GM08714 (cell line): ENCODE results near the gene WHRN.

Source experiments
- H3K4me3 ChIP-seq: fragments of 200-500 bp; sonication (Bioruptor generic); 2 replicates; pipeline ENCODE4 v1.5.1; 2014; ENCODE audit warnings: mild to moderate bottlenecking, low read length, inconsistent platforms
- ZNF274 ChIP-seq: IDR thresholded peaks from 2 replicates; pipeline ENCODE4 v1.6.1; 2012; ENCODE audit warnings: mild to moderate bottlenecking, low read depth, low read length

Gene WHRN

DNA sequence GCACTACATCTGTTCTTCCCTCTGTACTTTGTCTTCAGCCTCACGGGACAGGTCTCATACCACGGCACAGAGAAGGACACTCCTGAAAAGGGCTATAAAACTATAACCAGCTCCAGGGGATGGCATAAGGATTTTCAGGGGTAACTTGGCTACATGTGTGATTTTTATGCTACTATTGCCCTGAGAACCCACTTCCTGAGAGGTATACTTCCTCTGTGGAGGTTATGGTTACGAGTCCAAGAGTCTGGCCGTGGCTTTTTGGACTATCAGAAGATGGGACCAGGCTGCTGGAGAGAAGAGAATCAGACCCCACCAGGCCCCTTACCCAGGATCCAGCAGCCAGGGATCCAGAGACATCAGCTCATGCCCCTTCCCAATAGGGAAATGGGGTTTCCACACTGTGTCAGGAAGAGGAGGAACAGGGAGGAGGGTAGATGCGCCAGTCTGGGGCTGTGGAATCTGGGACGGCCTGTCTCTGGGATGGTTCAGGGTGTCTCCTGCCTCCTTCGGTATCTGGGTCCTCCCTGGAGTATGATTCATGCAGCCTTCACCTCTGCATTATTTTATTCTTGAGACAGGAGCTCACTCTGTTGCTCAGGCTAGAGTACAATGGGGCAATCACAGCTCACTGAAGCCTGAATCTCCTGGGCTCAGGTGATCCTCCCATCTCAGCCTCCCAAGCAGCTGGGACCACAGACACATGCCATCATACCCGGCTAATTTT lies 29.7 kb downstream of the WHRN start:
- H3K4me3 ChIP-seq = no peak overlapping the region
- TF ChIP-seq ZNF274 = no peak

DNA sequence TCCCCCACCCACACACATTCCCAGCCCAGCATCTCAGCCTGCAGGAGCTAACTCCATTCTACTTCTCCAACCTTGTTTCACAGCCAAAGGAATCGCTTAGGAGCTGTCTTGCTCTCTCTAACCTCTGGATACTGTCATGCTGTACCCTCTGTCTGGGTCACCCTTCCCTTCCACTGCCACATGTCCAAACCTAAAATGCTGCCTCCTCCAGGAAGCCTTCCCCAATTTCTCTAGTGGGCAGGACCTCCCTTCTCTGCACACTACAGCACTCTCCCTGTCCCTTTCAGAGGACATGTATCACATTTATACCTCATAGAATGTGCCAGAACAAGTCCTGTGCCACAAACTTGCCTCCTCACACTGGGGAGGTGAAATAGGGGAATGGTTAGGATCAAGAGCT lies 30.8 kb downstream of the WHRN start:
- no peak for TF ChIP-seq ZNF274
- H3K4me3 ChIP-seq = no peak overlapping the region

DNA sequence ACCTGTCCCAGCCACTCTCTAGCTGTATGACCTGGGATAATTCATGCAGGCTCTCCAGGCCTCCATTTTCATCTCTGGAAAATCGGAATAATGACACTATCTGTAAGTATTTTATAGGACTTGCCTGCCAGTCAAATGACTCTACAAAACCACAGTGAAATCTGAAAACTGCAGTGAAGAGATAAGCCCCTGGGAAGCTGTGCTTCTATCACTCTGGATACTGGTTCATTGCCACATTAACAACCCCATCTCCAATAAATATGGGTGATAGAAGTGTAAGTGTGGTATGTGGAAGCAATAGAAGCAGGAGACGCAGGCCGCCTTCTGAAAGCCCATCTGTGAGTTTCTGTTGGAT lies 31.8 kb downstream of the WHRN start:
- no peak overlapping the region for H3K4me3 ChIP-seq

DNA sequence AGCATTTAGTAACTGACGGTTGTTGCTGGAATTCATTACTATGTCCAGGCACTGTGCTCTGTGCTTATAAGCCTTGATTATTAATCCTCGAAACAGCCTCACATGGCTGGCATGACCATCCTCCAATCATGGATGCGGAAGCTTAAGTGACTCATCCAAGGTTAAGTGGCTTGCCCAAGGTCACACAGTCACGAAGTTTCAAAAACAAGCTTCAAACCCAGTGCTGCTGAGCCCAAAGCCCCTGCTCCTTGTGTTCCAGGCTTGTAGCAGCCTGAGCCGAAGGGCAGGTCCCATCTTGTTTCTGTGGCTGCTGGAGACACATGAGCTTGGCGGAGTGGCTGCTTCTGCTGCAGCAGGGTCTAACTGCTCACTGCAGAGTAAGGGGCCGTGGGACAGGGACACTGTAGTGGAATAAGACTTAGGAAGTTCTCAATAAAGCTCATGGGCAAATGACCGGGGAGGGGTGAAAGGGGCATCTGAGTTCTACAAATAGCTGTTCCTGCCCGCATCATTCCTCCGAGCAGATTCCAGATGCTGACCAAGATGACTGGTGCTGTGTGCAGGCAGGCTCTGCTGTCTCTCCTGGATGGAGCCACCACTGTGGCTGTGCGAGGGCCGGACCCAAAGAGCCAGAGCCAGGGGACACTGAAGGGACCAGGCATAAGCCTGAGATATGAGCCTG lies 32.4 kb downstream of the WHRN start:
- no peak overlapping the region for H3K4me3 ChIP-seq
- TF ChIP-seq ZNF274 = no peak

More for the DNA sequence above, 31.8 kb downstream of the WHRN start:
- TF ChIP-seq ZNF274 = no peak

DNA sequence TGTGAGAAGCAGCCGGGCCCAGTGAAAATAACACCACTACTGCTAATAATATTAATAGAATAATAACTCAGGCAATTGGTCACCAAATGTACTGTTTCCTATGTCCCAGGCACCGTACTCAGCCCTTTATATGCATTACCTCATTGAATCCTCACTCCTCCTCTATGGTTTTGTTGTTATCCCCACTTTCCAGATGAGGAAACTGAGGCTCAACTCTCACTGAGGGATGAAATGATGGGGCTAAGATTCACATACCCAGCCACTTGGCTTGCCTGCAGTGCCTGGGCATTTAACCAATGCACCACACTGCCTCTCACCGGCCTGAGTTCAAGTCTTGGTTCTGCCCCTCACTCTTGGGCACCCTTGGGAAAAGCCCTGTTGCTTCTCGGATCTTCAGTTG lies 34.1 kb downstream of the WHRN start:
- TF ChIP-seq ZNF274 = no peak

DNA sequence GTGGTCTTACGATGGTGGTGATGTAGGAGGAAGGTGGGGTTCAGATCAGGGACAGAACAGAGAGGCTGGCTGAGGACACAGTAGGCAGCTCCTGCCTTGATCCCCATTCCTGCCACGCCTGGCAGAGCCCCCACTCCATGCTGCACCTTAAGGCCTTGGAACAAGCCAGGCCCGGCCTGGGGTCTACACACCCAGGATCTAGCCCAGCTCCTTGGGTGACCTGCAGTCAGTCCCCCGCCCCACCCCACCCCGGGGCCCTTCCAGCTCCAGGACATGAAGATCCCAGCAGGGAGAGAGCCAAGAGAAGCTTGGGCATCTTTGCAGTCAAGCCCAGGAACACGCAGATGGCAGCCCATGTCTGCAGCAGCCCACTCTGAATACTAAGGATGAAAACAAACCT lies 34.7 kb downstream of the WHRN start:
- no peak for TF ChIP-seq ZNF274
- H3K4me3 ChIP-seq = no peak overlapping the region

More for the DNA sequence above, 34.1 kb downstream of the WHRN start:
- no peak overlapping the region for H3K4me3 ChIP-seq

DNA sequence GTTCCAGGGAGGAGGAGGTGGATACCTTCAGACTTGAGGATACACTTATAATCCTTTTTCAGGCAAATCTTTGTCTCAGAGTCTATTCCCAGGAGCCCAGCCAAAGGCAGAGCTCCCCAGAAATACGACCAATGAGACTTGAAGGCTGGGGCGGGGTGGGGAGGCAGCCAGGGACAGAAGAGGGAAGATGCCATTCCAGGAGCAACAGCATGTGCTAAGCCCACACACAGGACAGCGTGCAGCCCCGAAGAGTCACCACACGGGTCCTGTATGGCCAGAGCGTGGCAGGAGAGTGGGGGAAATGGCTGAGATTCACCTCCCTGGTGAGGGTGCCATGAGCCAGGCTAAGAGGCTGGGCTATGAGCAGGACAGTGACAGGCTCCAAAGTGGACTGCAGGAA lies 35.2 kb downstream of the WHRN start:
- H3K4me3 ChIP-seq = no peak overlapping the region
- no peak for TF ChIP-seq ZNF274

DNA sequence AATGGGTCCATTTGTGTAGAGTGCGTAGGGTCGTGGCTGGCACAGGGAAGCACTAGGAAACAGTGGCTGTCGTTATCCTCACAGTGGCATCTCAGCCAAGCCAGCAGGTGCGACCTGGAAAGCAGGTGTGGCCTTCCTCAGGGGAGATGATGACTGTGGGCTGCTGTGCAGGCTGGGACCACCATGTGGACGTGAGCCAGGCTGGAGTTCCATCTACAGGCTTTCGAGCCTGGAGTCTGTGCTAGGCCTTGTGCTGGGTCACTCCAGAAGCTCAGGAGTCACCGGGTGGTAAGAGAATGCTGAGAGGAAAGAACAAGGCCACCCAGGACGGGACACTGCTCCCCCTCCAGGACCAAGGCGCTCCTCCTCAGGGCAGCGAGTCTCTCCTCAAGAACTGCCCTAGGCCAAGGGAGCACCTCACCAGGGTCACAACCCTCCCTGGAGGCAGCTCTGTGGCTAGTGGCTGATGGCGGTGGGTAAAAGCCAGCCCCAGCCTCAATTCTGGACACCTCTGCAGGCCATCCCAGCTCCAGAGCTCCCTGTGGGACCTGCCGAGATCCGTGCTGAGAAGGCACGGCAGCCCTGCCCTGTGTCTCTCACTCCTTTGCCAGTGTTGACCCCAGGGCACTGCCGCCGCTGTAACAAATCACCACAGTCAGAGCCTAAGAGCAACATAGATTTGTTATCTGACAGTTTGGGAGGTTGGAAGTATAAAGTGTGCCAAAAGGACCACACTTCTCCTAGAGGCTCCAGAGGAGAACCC lies 36.0 kb downstream of the WHRN start:
- H3K4me3 ChIP-seq = no peak overlapping the region
- no peak for TF ChIP-seq ZNF274

DNA sequence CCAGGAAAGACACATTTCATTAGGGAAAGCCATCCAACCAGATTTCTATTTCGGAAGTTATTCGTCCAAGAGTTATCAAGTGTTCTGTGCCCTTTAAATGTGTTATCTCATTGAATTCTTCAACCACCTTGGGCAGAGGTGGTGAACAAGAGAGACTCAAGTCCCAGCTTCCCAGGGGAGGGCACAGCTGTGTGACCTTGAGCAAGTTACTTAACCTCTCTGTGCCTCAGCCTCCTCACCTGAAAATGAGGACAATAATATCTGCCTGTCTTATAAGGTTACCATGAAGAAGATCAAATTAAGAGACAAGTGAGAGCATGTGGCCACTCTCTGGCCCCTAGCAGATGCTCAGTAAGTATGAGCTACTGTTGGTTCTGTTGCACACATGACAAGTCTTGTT lies 37.4 kb downstream of the WHRN start:
- TF ChIP-seq ZNF274 = no peak
- H3K4me3 ChIP-seq = no peak overlapping the region

DNA sequence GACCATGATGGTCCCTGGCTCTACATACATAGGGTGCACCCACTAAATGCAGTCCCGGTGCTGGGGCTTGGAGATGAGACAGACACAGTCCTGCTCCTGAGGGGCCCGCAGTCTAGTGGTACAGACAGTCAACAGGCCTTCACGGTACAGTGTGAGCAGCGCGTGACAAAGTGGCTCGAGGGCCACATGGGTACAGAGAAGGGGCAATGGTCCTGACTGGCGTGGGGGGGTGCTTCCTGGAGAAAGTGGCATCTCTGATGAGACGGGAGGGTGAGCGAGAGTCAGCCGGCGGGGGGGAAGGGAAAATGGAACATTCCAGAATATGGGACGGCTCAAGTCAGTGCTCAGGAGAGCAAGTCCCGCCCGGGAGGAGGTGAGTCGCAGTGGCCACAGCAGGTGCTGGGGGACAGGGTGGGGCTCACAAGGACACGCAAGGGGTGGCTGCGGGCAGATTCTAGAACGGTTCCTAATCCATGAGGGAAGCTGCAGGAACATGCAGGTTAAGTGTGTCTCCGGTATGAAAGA lies 38.0 kb downstream of the WHRN start:
- TF ChIP-seq ZNF274 = no peak
- H3K4me3 ChIP-seq = no peak overlapping the region

DNA sequence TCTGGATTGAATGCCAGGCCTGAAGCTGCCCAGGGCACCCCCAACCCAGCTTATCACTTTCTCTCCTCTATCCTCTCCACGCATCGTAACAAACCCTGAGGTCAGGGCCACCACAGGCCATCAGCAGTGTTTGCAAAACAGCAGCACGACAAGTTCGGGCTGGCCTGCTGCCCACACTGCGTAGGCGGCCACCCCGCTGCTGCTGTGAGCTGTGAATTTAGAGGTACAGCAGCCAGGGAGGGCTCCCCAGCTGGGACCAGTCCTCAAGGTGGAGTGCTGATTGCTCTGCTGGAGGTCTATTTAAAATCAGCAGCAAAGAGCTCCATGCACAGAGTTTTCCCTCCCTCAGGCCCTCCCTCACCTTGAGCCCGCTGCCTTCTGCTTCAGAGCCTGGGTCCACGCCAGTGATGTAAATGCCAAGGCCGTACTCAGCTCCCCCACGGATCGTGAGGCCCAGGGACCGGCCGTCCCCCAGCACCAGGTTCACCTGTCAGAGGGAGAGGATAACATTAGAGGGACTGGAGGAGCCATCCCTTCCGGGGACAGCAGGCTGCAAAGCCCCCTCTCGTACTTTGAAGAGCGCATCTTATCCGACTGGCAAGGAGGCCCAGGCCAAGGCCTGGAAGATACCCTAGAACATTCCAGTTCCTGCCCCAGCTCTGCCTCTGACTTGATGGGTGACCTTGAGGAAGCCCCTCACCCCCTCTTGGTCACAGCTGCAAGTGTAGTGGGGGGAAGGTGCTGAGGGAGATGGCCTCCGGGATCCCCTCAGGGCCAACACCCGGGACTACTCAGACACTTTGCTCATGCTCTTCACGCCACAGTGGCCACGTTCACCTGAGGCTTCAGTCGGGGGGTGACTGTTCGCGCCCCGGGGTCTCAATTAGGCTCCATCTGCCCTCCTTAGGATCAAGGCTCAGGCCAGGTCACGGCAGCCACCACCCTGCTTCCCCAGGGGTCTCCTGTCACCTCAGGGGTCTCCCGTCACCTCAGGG lies 39.1 kb downstream of the WHRN start:
- TF ChIP-seq ZNF274 = no peak
- no peak overlapping the region for H3K4me3 ChIP-seq

DNA sequence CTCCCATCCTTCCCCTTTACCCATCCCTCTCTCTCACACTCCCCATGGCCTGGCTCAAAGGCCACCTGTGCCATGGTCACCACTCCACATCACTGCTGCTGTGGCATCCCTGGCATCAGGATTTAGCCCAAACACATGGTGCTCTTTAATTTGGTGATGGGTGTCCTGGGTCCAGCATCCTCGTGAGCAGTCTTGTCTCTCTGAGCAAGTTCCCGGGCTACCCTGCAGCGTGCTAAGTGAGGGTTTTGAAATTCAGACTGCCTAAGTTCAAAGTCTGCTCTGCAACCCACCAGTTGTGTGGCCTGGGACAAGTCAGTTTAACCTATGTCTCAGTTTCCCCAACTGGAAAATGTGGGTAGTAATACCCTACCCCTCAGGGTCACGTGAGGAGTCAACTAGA lies 39.9 kb downstream of the WHRN start:
- H3K4me3 ChIP-seq = no peak overlapping the region
- TF ChIP-seq ZNF274 = no peak

DNA sequence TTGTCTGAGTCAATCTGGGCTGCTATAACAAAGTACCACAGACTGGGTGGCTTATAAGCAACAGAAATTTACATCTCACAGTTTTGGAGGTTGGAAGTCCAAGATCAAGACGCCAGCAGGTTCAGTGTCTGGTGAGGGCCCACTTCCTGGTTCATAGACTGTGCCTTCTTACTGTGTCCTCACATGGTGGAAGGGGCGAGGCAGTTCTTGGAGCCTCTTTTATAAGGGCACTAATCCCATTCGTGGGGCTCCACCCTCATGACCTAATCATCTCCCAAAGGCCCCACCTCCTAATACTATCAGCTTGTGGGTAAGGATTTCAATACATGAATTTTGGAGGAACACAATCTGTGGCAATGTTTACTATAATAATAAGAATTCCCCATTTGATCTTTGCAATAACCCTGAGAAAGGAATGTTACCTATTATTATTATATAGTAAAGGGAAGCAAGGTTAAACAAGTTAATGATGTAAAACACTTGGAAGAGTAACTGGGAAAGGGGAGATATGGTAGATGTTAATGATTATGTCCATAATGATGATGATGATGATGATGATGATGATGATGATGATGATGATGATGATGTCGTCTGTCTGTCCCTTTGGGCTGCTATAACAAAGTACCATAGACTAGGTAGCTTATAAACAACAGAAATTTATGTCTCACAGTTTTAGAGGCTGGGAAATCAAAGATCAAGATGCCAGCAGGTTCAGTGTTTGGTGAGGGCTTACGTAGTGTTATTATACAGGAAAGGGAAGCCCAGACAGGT lies 40.8 kb downstream of the WHRN start:
- H3K4me3 ChIP-seq = no peak overlapping the region
- TF ChIP-seq ZNF274 = no peak

DNA sequence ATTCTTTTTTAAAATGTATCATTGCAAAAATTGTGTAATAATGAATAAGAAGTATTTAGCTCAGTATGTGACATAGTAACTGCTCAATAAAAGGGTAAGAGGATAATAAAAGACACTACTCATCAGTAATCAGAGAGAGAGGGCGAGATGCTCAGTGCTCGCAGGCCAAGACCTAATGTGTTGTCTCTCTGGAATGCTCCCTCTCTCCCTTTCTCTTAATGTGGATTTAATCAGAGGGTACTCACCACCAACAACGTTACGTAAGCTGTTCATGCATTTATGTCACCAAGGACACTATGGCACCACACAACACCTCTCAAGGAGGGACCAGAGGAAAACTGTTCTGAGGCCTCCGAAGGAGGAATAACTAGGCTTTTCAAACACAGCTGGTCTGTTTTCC lies 42.5 kb downstream of the WHRN start:
- no peak for TF ChIP-seq ZNF274
- no peak overlapping the region for H3K4me3 ChIP-seq
